NB4 (cell line): ENCODE measurements around the gene CFLAR.

ENCODE experiments used
- DNase-seq: peaks from one replicate; pipeline ENCODE4 v3.0.0; 2010; ENCODE audit warnings: low read depth
- H3K4me3 ChIP-seq: one replicate; pipeline ENCODE4 v1.5.1; 2011; ENCODE audit warnings: mild to moderate bottlenecking, low read depth, low read length, moderate library complexity
- MYC ChIP-seq: IDR thresholded peaks from 2 replicates; pipeline ENCODE4 v1.6.1; 2011; ENCODE audit warnings: low read depth, low read length
- POLR2A ChIP-seq: IDR thresholded peaks from 2 replicates; pipeline ENCODE4 v1.6.1; 2011; ENCODE audit warnings: mild to moderate bottlenecking; ENCODE audit not compliant: insufficient read length; ENCODE audit errors: extremely low read depth
- TF ChIP-seq, protein P1 (sequence below): IDR thresholded peaks from 2 replicates; pipeline ENCODE4 v1.6.1; 2011; ENCODE audit warnings: low read depth, low read length
- TF ChIP-seq, protein P2 (sequence below): IDR thresholded peaks from one replicate; pipeline ENCODE4 v1.5.1; 2012; ENCODE audit warnings: low read depth, low read length

The CFLAR gene

DNA sequence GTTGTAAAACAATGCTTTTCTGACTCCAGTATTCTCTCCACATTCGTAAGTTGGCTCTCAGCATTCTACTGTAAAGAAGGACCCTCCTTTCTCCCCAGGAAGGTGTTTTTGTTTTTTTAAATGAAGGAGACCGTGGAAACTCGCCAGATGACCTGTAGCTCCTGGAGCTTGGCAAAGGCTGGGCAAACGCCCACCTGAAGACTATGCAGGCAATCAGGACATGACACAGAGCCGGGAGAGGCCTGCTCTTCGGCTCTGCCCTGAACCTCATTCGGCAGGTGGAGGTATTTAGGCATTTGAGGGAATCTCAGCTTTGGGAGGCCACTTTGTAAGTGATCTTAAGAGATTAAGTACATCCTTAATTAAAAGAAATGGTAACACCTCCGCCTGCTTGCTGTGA is 84.4 kb downstream of the CFLAR start:
- H3K4me3 ChIP-seq, result no peak overlapping the region
- no peak for TF ChIP-seq MYC
- TF ChIP-seq POLR2A, result no peak
- TF ChIP-seq, protein P1, sequence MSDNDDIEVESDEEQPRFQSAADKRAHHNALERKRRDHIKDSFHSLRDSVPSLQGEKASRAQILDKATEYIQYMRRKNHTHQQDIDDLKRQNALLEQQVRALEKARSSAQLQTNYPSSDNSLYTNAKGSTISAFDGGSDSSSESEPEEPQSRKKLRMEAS, result no peak
- TF ChIP-seq, protein P2, sequence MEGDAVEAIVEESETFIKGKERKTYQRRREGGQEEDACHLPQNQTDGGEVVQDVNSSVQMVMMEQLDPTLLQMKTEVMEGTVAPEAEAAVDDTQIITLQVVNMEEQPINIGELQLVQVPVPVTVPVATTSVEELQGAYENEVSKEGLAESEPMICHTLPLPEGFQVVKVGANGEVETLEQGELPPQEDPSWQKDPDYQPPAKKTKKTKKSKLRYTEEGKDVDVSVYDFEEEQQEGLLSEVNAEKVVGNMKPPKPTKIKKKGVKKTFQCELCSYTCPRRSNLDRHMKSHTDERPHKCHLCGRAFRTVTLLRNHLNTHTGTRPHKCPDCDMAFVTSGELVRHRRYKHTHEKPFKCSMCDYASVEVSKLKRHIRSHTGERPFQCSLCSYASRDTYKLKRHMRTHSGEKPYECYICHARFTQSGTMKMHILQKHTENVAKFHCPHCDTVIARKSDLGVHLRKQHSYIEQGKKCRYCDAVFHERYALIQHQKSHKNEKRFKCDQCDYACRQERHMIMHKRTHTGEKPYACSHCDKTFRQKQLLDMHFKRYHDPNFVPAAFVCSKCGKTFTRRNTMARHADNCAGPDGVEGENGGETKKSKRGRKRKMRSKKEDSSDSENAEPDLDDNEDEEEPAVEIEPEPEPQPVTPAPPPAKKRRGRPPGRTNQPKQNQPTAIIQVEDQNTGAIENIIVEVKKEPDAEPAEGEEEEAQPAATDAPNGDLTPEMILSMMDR, result no peak
- DNase-seq, result no peak

DNA sequence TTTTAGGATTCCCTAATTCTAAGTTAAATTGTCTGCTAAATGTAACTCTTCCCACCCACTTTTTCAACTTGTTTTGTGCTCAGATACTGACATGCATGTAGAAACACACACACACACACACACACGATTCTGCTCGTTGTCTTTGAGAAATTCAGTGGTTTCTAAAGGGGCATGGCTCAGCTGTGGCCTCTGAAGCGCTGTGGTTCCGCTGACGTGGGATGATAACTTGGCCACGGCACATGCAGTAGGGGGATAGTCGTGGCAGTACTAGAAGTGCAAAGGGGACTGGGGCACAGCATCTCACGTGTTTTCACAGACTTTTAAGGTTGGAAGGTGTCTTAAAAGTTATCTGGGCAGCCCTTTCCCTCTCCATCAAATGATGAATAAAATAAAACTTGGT is 85.4 kb downstream of the CFLAR start:
- H3K4me3 ChIP-seq, result no peak overlapping the region
- DNase-seq, result no peak
- TF ChIP-seq MYC, result no peak
- no peak for TF ChIP-seq POLR2A
- TF ChIP-seq, protein P2, result no peak
- TF ChIP-seq, protein P1, result no peak

DNA sequence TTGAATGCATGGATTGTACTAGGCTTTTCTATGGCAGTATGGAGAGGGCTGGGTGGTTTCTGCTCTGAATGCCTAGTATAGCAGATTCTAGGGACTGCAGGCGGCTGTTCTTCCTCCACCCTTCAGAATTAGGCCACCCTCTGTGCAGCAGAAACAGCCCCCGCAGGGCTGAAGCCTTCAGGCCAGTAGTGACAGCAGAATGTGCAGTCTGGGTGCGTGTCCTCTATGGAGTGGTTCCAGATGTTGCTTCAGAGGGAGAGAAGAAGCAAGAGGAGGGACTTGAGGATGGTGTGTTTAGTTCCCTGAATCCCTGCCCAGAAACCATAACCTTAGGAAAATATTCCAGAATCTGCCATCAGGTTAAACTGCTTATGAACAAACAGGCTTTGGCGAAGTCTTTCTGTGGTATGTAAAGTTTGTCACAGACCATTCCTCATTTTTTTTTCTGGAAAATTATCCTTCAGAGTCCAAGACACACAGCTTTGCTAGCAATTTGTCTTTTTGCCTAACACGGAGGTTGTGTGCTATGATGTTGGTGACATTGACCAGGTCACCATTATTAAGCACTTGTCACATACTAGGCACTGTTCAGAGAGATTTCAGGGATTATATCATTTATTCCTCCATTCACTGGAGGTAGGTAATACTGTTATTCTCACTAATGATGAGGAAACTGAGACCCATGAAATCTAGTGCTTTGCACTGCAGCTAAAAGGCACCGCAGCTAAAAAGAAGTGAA is 88.1 kb downstream of the CFLAR start:
- no peak for DNase-seq
- TF ChIP-seq, protein P2, result no peak
- TF ChIP-seq POLR2A (no peak), MYC (no peak)
- TF ChIP-seq, protein P1, result no peak
- no peak overlapping the region for H3K4me3 ChIP-seq

DNA sequence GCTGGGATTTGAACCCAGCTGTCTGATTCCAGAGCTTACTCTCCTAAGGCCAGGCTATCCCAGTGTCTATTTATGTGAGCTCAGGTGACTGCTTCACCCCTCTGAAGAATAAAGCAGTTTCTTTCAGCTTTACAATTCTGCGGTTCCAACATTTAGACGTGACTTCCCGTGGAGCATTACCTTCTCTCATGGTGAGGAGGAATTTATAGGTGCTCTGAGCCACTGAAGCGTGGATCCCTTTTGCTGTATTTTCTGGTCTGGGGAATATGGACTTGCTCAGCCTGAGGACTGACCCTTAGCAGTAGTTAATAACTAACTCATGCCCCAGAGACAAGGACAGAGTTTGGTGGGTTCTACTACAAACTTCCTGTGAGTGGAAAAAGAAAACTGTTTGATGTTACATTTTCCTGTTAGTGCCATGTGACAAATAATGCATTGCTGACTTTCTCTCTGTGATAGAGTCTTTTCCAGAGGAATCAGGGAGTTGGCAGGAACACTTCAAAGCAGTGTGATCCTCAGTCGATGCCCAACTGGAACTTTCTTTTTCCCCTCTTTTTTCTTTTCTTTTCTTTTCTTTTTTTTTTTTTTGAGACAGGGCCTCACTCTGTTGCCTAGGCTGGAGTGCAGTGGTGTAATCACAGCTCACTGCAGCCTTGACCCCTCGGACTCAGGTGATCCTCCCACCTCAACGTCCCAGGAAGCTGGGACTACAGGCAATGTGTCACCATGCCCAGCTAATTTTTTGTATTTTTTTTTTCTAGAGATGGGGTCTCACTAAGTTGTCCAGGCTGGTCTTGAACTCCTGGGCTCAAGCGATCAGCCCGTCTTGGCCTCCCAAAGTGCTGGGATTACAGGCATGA is 88.9 kb downstream of the CFLAR start:
- no peak for TF ChIP-seq MYC
- TF ChIP-seq POLR2A, result no peak
- TF ChIP-seq, protein P2, result no peak
- TF ChIP-seq, protein P1, result no peak
- DNase-seq, result no peak
- H3K4me3 ChIP-seq, result no peak overlapping the region

DNA sequence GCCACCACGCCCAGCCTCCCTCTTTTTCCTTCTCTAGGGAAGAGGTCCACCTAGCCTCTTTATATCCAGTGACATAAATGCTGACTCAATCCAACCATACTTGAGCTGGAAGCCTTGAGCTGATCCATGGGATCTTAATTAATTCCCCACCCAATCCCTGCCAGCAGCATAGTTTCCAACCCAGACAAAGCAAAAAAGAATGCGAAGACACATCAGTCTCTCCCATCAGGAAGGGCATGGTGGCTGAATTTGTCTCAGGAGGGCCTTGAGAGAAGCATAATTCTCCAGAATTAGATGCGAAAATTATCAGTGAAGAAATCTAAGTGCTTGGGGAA is 89.5 kb downstream of the CFLAR start:
- no peak for DNase-seq
- TF ChIP-seq MYC, result no peak
- H3K4me3 ChIP-seq, result no peak overlapping the region

DNA sequence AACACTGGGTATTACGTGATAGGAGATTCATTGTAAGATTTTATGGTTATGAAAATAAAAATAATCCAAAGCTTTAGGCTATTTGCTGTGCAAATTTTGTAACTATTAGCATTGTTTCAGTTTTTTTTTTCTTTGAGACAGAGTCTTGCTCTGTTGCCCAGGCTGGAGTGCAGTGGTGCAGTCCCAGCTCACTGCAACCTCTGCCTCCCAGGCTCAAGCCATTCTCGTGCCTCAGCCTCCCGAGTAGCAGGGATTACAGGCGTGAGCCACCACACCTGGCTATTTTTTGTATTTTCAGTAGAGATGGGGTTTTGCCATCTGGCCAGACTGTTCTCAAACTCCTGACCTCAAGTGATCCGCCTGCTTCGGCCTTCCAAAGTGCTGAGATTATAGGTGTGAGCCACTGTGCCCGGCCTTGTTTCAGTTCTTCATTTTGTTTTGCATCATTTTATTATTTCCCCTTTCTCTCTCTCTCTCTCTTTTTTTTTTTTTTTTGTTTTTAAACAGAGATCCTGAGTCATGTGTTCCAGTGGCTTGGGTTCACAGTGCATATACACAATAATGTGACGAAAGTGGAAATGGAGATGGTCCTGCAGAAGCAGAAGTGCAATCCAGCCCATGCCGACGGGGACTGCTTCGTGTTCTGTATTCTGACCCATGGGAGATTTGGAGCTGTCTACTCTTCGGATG is 92.7 kb downstream of the CFLAR start:
- TF ChIP-seq, protein P2, result no peak
- TF ChIP-seq, protein P1, result no peak
- TF ChIP-seq MYC (no peak), POLR2A (no peak)
- no peak overlapping the region for H3K4me3 ChIP-seq
- peak; percentile 71 for DNase-seq
